ENCODE results near the gene SGSM2. TPM values are rescaled to one million over a fixed set of nuclear protein-coding genes. Genes with fewer than 3 reads are reported as not detected.

SGSM2 gene
- total RNA-seq, 2 experiments from 2014 or later, result 31.8 to 37.7 TPM

DNA sequence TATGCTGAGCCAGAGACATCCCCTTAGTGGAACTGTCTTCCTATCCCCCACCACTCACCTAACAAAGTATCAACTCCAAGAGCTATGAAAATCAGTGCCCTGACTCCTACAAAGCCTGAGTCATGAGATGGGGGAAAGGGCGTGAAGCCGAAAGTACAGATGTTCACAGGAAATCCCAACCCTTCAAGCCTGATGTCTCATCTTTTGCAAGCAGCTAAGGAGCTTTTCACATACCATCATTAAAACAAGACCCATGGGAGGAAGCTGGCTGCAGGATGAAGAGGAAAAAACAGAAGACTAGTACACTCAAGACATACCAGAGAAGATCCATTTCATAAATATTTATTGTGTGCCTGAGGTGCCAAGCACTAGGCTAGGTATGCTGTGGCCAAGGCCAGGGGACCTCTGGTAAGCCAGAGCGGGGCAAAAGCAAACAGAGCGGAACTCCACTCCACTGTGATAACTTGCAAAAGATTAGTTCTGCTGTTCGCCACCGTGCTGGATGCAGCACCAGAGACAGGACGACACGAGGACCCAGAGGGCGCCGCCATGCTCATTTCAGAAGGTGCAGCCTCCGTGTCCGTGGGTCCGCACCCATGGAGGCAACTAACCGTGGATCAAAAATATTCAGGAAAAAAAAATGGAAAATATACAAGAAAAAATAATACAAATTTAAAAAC, 68.1 kb downstream of the SGSM2 start:
- ChIA-PET POLR2A (interaction anchor here (1.0 to 6.8 kb wide), 2 partner anchors 13 to 27 kb away, joined by 3 to 61 read pairs; no protein-coding TSS in a partner anchor), CTCF (interaction anchor here (0.6 to 7.8 kb wide), 3 partner anchors 11 to 64 kb away, joined by 3 to 71 read pairs (median 46); no protein-coding TSS in a partner anchor)
- Mint-ChIP-seq H3K36me3 (ENCODE audit: low read depth) (no peaks in the 10 kb centered on the region), H3K9me3 (no peaks in the 10 kb centered on the region), H3K27ac (peak overlapping the region; percentile 30), H3K4me3 (no peak overlapping the region), H3K27me3 (no peaks in the 10 kb centered on the region), H3K4me1 (ENCODE audit: low read depth) (peaks cover 24% of the 10 kb centered on the region)
- intact Hi-C loops (cut with micrococcal nuclease), result no loop called here
- TF ChIP-seq, protein P1, sequence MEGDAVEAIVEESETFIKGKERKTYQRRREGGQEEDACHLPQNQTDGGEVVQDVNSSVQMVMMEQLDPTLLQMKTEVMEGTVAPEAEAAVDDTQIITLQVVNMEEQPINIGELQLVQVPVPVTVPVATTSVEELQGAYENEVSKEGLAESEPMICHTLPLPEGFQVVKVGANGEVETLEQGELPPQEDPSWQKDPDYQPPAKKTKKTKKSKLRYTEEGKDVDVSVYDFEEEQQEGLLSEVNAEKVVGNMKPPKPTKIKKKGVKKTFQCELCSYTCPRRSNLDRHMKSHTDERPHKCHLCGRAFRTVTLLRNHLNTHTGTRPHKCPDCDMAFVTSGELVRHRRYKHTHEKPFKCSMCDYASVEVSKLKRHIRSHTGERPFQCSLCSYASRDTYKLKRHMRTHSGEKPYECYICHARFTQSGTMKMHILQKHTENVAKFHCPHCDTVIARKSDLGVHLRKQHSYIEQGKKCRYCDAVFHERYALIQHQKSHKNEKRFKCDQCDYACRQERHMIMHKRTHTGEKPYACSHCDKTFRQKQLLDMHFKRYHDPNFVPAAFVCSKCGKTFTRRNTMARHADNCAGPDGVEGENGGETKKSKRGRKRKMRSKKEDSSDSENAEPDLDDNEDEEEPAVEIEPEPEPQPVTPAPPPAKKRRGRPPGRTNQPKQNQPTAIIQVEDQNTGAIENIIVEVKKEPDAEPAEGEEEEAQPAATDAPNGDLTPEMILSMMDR (IDR thresholded peaks at IDR 0.05), result no peak
- no peak for DNase-seq
- no peak for ATAC-seq

DNA sequence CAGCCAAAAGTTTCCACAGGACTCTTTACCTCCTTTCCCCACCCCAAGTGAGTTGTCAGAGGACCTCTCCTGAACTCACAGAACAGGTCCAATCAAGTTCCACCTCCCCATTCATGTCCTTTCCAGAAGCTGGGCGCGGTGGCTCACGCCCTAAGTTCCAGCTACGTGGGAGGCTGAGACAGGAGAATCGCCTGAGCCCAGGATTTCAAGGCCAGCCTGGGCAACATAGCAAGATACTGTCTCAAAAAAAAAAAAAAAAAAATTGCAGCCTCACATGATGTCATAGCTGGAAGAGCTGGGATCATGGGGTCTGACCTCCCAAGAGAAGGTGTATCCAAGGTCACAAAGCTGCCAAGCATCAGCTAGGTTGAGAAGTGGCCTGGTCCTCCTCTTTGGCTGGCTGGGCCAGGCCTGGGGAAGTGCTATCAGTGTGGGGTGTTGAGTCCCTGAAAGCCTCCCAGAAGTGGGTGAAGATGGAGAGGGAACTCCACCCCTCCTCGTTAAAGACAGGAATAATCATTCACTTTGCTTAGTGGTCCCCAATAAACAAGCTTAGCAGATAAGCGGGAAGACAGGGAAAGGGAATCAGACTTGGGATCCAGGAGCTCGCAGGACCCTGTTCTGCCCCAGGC, 69.1 kb downstream of the SGSM2 start:
- DNase-seq (no peak), ATAC-seq (no peak)
- ChIA-PET CTCF (interaction anchor here (1.1 to 7.8 kb wide), 3 partner anchors 10 to 65 kb away, joined by 3 to 71 read pairs (median 26); no protein-coding TSS in a partner anchor), POLR2A (interaction anchor here (1.0 to 1.2 kb wide), 2 partner anchors 13 to 24 kb away, joined by 3 to 6 read pairs; no protein-coding TSS in a partner anchor)
- Mint-ChIP-seq H3K27me3 (no peaks in the 10 kb centered on the region), H3K27ac (peak overlapping the region; percentile 55), H3K4me1 (ENCODE audit: low read depth) (peaks cover 24% of the 10 kb centered on the region), H3K36me3 (ENCODE audit: low read depth) (peaks cover 3% of the 10 kb centered on the region), H3K4me3 (no peak overlapping the region), H3K9me3 (no peaks in the 10 kb centered on the region)
- intact Hi-C loops (cut with micrococcal nuclease), result no loop called here
- TF ChIP-seq, protein P1 (IDR thresholded peaks at IDR 0.05), result no peak

DNA sequence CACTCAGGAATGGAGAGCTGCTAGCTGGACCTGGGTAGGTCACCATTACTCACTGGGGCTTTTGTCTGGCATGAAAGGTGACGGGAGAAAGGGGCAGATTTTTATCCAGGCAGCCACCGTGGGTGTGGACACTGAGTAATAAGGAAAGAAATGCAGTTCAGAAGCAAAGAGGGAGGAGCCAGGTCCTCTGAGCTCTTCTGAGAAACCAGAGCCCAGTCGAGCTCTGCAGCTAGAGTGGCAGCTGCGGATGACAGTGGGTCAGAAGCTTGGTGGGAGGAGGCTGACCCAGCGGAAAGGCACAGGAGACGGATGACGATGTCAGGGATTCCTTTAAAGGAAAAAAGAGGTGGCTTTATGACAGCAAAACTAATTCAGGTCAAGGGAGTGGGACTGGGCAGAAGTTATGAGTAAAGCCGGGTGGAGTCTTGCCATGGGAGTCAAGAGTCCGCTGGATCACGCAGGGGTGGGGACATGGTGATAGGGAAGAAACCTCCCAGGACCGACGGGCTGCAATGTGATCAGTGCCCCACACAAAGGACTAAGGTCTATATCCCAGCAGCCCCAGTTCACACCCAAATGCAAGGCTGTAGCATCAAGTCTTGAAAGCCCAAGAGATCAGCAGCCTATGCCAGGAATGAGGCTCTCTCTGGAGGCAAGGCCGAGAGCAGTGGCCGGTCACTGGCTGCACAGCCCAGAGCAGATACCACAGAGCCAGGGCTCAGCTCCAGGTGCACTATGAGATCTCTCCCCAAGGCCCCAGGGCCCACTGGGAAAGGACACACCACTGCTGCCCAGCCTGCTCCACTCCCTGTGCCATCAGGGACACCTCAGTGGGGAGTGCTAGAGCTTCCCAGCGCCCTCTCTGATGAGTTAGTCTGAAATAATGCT, 69.8 kb downstream of the SGSM2 start:
- ATAC-seq (peak; percentile 53), DNase-seq (peak; percentile 55)
- ChIA-PET POLR2A (interaction anchor here (1.0 to 1.2 kb wide), 3 partner anchors 14 to 25 kb away, joined by 3 to 6 read pairs (median 5); no protein-coding TSS in a partner anchor), CTCF (interaction anchor here (0.9 to 7.8 kb wide), 4 partner anchors 9 to 65 kb away, joined by 3 to 71 read pairs (median 14); no protein-coding TSS in a partner anchor)
- intact Hi-C loops (cut with micrococcal nuclease), result no loop called here
- peaks cover 23% of the 10 kb centered on the region for H3K4me1 Mint-ChIP-seq (ENCODE audit: low read depth)
- no peaks in the 10 kb centered on the region for H3K27me3 Mint-ChIP-seq
- TF ChIP-seq, protein P1 (IDR thresholded peaks at IDR 0.05), result no peak
- H3K9me3 Mint-ChIP-seq, result no peaks in the 10 kb centered on the region
- H3K27ac Mint-ChIP-seq, result peak overlapping the region; percentile 68
- H3K4me3 Mint-ChIP-seq, result no peak overlapping the region
- H3K36me3 Mint-ChIP-seq (ENCODE audit: low read depth), result peaks cover 3% of the 10 kb centered on the region

DNA sequence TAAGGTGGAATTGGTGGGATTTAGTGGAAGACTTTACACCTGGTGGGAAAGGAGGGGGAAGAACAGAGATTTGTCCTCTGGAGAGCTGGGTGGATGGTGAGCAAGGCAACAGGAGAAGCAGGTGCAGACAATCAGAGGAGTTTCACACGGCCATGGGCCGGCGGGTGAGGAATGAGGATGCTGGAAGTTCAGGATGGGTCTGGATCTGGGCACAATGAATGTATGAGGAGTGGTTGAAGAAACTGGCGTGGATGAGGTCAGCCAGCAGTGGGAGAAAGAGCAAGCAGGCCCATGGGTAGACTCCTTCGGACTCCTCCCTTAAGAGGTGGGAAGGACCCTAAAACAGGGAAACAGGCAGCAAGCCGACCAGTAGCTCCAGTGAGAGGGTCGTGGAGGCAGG, 73.7 kb downstream of the SGSM2 start:
- Mint-ChIP-seq H3K36me3 (ENCODE audit: low read depth) (peaks cover 9% of the 10 kb centered on the region), H3K9me3 (no peaks in the 10 kb centered on the region), H3K27ac (peak overlapping the region; percentile 8), H3K4me1 (ENCODE audit: low read depth) (peaks cover 9% of the 10 kb centered on the region), H3K27me3 (no peaks in the 10 kb centered on the region), H3K4me3 (no peak overlapping the region)
- TF ChIP-seq, protein P1 (IDR thresholded peaks at IDR 0.05), result no peak
- ATAC-seq (no peak), DNase-seq (no peak)
- ChIA-PET POLR2A (interaction anchor here (0.6 to 3.9 kb wide), 5 partner anchors 12 to 46 kb away, joined by 3 to 21 read pairs (median 3); no protein-coding TSS in a partner anchor), CTCF (interaction anchor here (1.1 to 10.5 kb wide), 2 partner anchors 19 to 29 kb away, joined by 3 to 463 read pairs; no protein-coding TSS in a partner anchor)
- intact Hi-C loops (cut with micrococcal nuclease), result no loop called here
